NCI-H2107 treated with DMSO at 0.1 percent for 48 hours (cell line): ENCODE data around the gene MYH16.
"Not testable (repeated sequence)": the region's sequence is repeated elsewhere in the genome, so short reads cannot be mapped to it uniquely, and the experiment has no call there.

ENCODE experiments used
- DNase-seq: peaks from one replicate; lab custom pipeline; 2025; ENCODE audit not compliant: unreplicated experiment; lab: John Stamatoyannopoulos, UW

MYH16 gene

DNA sequence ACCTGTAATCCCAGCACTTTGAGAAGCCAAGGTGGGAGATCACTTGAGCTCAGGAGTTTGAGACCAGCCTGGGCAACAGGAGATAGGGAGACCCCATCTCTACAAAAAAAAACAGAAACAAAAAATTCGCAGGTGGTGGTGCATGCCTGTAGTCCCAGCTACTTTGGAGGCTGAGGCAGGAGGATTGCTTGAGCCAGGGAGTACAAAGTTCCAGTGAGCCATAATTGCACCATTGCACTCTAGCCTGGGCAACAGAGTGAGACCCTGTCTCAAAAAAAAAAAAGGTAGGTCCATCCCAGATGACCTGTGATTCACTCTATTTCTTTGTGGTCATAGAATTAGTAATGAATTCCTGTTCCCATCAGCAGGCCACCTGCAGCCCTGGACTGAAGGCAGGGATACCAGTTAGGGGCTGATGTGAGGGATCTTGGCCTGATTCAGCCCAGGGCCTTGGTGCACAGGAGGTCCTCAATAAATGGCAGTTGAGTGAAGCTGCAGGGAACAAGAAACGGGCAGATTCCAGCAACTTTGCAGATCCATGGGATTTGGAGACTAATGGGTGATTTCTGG is at the start of gene MYH16:
Gene MYH16 (plus strand): TSS at position 364 of the 570 bp plus-strand sequence.
- no peak for DNase-seq

GRCh38 chr7:99224263-99224898 is 48.3 kb upstream of the MYH16 start:
- DNase-seq, result peak; percentile 26

GRCh38 chr7:99224899-99225265 is 47.8 kb upstream of the MYH16 start:
- no peak for DNase-seq

- DNase-seq, result no peak
Observed at GRCh38 chr7:99229234-99229633, 43.4 kb upstream of the MYH16 start.

DNA sequence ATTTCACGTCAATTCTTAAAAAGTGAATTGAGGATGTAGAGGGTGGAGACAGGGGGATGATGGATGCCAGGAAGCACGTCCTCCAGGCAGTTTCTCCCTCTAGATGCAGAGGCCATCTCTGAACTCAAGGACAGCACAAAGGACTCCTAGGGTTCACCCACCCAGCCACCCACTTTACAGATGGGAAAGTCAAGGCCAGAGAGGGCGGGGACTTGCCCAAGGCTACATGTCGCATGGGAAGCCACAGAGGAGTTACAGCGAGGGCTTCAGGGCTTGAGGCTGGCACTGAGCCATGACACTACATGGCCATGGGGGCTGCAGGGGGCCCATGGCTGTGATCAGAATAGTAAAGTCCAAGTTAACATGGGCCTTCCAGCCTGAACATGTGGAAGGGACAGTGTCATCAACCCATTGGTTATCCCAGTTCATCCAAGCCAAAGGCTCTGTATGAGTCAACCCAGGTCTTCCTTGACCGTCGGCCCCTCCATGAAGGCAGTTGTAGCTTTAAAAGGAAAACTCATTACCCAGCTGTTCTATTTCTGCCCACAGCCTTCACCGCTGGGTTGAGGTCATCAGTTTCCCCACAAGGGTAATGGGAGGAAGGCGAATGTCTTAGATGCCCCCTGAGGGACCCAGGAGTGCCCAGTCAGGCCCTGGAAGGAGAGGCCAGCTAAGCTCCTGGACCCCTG is 40.4 kb upstream of the MYH16 start:
- no peak for DNase-seq

DNA sequence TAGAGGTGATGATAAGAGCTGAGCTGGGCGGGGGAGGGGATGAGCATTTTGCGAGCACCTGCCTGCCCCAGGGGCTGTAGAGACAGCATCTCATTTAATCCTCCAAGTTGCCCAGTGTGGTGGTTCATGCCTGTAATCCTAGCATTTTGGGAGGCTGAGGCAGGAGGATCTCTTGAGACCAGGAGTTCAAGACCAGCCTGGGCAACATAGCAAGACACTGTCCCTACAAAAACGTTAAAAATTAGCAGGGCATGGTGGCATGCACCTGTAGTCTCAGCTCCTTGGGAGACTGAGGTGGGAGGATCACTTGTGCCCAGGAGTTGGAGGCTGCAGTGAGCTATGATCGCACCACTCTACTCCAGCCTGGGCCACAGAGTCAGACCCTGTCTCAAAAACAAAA is 39.7 kb upstream of the MYH16 start:
- DNase-seq, result not testable (repeated sequence)

DNA sequence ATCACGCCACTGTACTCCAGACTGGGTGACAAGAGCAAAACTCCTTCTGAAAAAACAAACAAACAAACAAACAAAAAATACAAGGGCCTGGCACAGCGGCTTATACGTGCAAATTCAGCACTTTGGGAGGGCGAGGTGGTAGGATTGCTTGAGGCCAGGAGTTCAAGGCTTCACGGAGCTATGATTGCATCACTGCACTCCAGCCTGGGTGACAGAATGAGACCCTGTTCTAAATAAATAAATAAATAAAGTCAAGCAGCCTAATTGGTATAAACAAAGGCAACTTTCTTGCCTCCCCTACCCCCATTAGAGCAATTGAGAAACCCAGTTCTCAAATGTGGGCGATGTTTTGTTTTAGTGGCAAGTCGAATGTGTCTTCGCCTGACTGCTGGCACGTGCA is 38.5 kb upstream of the MYH16 start:
- no peak for DNase-seq

DNA sequence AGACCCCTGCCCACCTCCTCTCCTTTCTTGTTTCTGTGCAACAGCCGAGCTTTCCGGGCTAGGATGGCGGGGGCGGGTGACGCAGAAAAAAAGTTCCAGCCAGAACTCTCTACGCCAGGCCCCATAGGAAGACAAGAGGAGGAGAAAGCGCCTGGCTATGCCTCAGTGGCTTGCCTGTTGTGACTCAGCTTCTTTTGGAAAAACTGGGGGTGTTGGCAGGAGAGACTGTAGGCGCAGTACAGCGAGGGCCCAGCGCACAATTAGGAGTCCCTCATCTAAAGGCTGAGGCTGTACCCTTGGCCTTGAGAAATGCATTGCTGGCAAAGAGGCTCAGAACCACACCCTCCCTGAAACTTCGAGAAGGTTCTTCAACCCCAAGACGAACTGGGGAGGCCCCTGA is 36.7 kb upstream of the MYH16 start:
- DNase-seq, result no peak

GRCh38 chr7:99237876-99238275 is 34.8 kb upstream of the MYH16 start:
- not testable (repeated sequence) for DNase-seq

DNA sequence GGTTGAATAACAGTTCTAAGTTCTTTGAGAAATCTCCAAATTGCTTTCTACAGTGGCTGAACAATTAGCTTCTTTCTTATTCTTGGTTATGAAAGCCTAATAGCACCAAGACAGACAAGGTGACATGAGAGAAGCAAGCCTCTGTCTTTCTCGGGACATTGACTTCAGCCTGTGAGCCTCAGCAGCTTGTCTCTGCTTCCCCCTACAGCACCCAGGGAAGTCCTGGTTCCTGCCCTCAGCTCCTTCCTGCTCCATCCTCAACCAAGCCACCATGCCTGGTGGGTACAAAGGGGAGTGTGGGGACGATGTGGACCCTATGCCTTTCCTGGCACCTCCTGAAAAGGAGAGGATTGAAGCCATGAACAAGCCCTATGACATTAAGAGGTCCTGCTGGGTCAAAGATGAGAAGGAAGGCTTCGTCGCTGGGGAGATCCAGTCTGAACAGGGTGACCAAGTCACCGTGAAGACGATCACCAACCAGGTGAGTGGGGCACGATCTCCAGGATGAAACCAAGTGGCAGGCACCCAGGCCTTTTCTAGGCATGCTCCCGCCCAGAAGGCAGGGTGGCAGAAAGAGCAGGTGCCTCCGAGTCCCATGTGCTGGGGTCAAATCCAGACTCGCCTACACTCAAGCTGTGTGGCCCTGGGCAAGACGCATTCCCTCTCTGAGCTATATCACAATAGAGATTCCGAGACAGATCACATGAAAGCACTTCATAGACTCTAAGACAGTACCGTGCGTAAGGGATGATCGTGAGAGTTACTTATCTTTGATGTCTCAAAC is 33.9 kb upstream of the MYH16 start:
- no peak for DNase-seq

GRCh38 chr7:99242682-99243081 is 30.0 kb upstream of the MYH16 start:
- DNase-seq, result no peak

DNA sequence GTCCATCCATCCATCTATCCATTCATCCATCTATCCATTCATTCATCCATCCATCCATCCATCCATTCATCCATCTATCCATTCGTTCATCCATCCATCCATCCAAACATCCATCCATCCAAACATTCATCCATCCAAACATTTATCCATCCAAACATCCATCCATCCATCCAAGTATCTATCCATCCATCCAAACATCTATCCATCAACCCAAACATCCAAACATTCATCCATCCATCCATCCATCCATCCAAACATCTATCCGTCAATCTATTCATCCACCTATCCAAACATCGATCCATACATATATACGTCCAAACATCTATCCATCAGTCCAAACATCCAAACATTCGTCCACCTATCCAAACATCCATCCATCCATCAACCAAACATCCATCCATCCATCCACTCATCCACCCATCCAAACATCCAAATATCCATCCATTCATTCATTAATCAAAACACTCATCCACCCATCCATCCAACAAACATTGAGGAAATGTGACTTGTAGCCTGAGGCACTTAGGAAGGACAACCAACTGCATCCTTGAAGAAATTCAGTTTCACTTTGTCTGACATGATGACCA is 28.8 kb upstream of the MYH16 start:
- no peak for DNase-seq

DNA sequence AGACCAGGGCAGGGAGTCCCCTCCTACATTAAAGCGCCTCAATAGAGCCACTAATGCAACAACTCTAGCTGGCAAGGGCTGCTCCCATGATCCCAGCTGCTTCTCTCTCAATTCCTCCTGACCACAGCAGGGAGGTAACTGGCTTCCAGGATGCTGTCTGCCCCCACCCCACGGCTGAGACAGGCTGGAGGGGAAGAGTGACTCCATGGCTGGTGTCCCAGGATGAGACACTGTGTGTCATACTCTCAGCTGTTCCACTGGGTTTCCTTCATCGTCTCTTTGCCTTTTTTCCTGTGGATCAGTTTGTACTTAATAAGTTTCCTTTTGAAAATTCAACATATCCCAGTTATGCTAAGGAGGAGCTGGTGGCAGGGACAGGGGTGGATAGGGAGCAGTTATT is 27.7 kb upstream of the MYH16 start:
- DNase-seq, result no peak

- DNase-seq, result no peak
Observed at GRCh38 chr7:99248391-99249095, 24.1 kb upstream of the MYH16 start.

DNA sequence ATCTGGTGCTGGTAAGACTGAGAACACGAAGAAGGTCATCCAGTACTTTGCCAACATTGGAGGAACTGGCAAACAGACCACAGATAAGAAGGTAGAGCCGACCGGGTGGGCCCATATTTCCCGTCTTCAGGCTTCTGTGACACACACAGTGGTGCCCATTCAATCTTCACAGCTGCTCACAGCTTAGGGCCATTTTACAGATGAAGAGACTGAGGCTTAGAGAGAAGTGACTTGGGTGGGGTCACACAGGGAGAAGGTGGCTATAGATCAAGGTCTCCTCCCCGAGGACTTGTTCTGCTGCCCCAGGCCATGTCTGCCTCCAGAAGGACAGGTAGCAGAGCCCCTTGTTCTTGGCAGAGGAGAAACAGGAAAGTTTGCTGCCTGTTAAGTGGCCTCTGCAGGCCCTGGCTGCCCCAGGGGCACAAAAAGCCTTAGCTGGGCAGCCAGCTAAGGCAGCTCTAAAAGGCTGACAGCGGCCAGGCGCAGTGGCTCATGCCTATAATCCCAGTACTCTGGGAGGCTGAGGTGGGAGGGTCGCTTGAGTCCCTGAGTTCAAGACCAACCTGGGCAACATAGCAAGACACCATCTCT is 22.6 kb upstream of the MYH16 start:
- DNase-seq, result no peak

DNA sequence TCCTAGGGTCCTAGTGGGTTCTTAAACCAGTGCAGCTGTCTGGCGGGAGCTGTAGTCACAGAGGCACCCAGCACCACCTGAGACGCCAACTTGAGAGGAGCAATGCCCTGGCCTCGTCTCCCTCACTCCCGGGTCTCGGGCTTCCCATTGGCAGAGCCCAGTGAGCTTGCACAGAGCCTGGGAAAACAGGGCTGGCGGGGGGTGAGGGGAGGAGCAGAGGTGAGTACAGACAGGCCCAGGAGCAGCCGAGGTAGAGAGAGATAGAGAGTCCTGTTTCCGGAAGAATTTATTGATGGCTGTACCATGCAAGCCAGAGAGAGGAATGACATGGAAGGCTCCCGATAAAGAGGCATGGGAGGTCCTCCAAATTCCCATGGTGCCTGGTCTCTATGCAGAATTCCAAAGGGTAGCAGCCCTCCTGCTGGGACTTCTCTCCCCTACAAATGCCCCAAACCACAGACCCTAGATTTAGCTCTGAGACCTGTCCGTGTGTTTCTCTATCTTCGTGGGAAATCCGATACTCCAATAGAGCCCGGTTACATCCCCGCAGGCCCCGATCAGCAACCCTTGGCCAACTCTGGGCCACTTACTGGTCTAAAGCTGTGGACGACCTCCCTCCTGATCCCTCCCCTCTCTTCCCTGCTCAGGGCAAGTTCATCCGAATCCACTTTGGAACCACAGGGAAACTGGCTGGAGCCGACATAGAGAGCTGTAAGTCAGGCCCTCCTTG is 20.3 kb upstream of the MYH16 start:
- peak; percentile 11 for DNase-seq

DNA sequence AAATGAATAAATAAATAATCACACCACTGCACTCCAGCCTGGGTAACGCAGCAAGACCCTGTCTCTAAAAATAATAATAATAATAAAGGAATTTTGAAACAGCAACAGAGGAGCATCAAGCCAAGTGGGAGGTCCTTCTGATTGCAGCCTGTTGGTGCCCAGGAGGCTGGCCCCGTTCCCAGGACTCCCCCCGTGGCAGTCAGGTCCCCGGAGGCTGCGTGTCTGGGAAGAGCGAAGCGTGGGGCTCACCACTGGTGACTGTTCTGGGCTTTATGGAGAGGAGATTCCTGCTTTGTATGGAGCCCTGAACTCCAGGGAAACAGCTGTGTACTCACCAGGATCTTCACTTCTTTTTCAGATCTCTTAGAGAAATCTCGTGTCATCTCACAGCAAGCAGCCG is 19.3 kb upstream of the MYH16 start:
- DNase-seq, result no peak

DNA sequence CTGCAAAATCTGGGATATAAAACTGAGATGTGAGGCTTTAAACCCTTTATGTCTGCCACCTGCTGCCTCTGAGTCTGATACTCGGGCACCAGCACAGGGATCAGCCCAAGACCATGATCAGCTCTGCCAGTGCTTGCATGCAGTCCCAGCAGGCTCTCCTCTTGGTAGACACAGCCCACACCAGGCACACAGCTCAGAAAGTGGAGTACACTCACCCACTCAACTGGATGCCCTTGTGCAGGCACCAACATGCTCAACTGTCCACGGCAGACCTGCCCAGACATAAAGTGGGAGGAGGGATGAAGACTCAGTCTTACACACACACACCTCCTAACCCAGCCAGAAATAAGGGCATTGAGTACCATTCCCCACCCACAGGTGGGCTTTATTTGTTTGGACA is 18.2 kb upstream of the MYH16 start:
- no peak for DNase-seq

DNA sequence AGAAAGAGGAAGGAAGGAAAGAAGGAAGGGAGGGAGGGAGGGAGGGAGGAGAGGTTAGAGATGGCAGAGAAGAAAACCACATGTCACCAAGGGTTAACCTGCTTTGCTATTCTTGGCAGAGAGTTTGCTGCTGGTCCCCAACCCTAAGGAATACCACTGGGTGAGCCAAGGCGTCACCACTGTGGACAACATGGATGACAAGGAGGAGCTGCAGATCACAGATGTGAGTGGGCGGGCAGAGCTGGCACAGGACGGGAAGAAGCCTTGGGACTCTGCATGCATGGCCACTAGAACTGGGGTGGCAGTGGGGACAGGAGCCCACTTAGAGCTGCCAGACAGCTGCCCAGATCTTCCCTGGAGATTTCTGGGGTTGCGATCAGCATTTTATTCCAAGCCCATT is 17.2 kb upstream of the MYH16 start:
- no peak for DNase-seq

- DNase-seq, result no peak
Observed at GRCh38 chr7:99257065-99257464, 15.6 kb upstream of the MYH16 start.
